Keratinocyte (primary cell): ENCODE results near the gene MSI1. TPM values are rescaled to one million over a fixed set of nuclear protein-coding genes. Genes with fewer than 3 reads are reported as not detected.

Experiments used
- DNase-seq: peaks from one replicate; pipeline ENCODE4 v3.0.0-alpha.2; 2011; ENCODE audit warnings: low read depth, missing footprints, low spot score
- FAIRE-seq: peaks from 2 replicates; lab custom pipeline; 2011; peaks lifted over from hg19 to GRCh38; lab: Jason Lieb, UNC
- H2AFZ ChIP-seq: 2 replicates; pipeline ENCODE4 v1.6.0; 2012; ENCODE audit warnings: low read length, control low read depth, inconsistent platforms; ENCODE audit not compliant: control insufficient read depth
- H3K27ac ChIP-seq: 2 replicates; pipeline ENCODE4 v1.5.1; 2011; ENCODE audit warnings: low read length; ENCODE audit not compliant: control insufficient read depth, insufficient read depth
- H3K27me3 ChIP-seq: 3 replicates; pipeline ENCODE4 v1.6.0; 2011; ENCODE audit warnings: low read length; ENCODE audit not compliant: control insufficient read depth, insufficient read depth; ENCODE audit errors: extremely low read depth
- H3K36me3 ChIP-seq, 2 experiments: 2 replicates in 1 of 2; 3 replicates in 1 of 2; pipeline ENCODE4 v1.5.1; 2011; ENCODE audit warnings: low read length in 2 of 2, mild to moderate bottlenecking in 1 of 2; ENCODE audit not compliant: control insufficient read depth in 2 of 2, insufficient read depth in 2 of 2; ENCODE audit errors: extremely low read depth in 1 of 2
- H3K4me1 ChIP-seq: 3 replicates; pipeline ENCODE4 v1.5.1; 2011; ENCODE audit warnings: low read length; ENCODE audit not compliant: control insufficient read depth, insufficient read depth; ENCODE audit errors: extremely low read depth
- H3K4me2 ChIP-seq: 3 replicates; pipeline ENCODE4 v1.6.0; 2011; ENCODE audit warnings: low read depth, low read length; ENCODE audit not compliant: control insufficient read depth, insufficient read depth; ENCODE audit errors: extremely low read depth
- H3K4me3 ChIP-seq, 3 experiments: fragments of 200-600 bp in 1 of 3; sonication (generic) in 1 of 3; 2 replicates in 2 of 3; 3 replicates in 1 of 3; pipeline ENCODE4 v1.5.1; 2011 to 2016; ENCODE audit warnings: low read length in 3 of 3, mild to moderate bottlenecking in 3 of 3, control low read depth in 2 of 3, inconsistent platforms in 1 of 3, low read depth in 1 of 3, mixed read lengths in 1 of 3, mixed run types in 1 of 3, moderate library complexity in 1 of 3; ENCODE audit not compliant: control insufficient read depth in 2 of 3, insufficient read depth in 2 of 3; ENCODE audit errors: extremely low read depth in 1 of 3
- H3K79me2 ChIP-seq: 2 replicates; pipeline ENCODE4 v1.6.0; 2012; ENCODE audit warnings: low read length; ENCODE audit not compliant: control insufficient read depth, insufficient read depth
- H3K9ac ChIP-seq: 3 replicates; pipeline ENCODE4 v1.6.0; 2011; ENCODE audit warnings: low read length; ENCODE audit not compliant: control insufficient read depth, insufficient read depth; ENCODE audit errors: extremely low read depth
- H3K9me1 ChIP-seq: 3 replicates; pipeline ENCODE4 v1.6.0; 2011; ENCODE audit warnings: low read length; ENCODE audit not compliant: control insufficient read depth, insufficient read depth; ENCODE audit errors: extremely low read depth
- H3K9me3 ChIP-seq: 2 replicates; pipeline ENCODE4 v1.5.1; 2012; ENCODE audit warnings: low read depth, low read length; ENCODE audit not compliant: control insufficient read depth
- H4K20me1 ChIP-seq: 3 replicates; pipeline ENCODE4 v1.6.0; 2011; ENCODE audit warnings: low read length; ENCODE audit not compliant: control insufficient read depth, insufficient read depth; ENCODE audit errors: extremely low read depth
- EZH2 ChIP-seq: IDR thresholded peaks from one replicate; pipeline ENCODE4 v1.6.1; 2012; ENCODE audit warnings: inconsistent platforms, mild to moderate bottlenecking, low read length, moderate library complexity
- dilution Hi-C: fragments of 300-500 bp; cut with MboI; formaldehyde crosslinking; loops from one replicate; pipeline ENCODE4 v1.7.0; 2020; ENCODE audit warnings: low sequenced_read_pairs; ENCODE audit not compliant: extremely low pct_ligation_motif_present
- polyA plus RNA-seq, 5 experiments: library from polyadenylated mRNA; depleted of rRNA in 3 of 5; stranded (reverse) in 3 of 5; stranded (forward) in 1 of 5; unstranded in 1 of 5; fragments of >200 nt; gene quantifications; 1 replicate in 1 of 5; 2 replicates in 3 of 5; 3 replicates in 1 of 5; pipeline versions ENCODE4 v1.2.1 to v1.2.3, GENCODE V29; 2011 to 2012; ENCODE audit warnings: missing spikeins in 2 of 5, low read depth in 1 of 5, low replicate concordance in 1 of 5
- TF ChIP-seq, protein P1 (sequence below), 3 experiments: IDR thresholded peaks in 1 of 3; conservative IDR thresholded peaks in 1 of 3; optimal IDR thresholded peaks in 1 of 3; 2 replicates in 2 of 3; 3 replicates in 1 of 3; pipeline versions ENCODE3 to v1.5.1; 2011; ENCODE audit warnings: low read length in 3 of 3, mild to moderate bottlenecking in 3 of 3, moderate library complexity in 2 of 3, control low read depth in 1 of 3, inconsistent platforms in 1 of 3; ENCODE audit not compliant: insufficient read depth in 2 of 3; ENCODE audit errors: extremely low read depth in 1 of 3

The MSI1 gene
- polyA plus RNA-seq, 1 donor (not counting 4 experiments of a cell fraction or from before 2014, with no cell fraction given) = not detected

DNA sequence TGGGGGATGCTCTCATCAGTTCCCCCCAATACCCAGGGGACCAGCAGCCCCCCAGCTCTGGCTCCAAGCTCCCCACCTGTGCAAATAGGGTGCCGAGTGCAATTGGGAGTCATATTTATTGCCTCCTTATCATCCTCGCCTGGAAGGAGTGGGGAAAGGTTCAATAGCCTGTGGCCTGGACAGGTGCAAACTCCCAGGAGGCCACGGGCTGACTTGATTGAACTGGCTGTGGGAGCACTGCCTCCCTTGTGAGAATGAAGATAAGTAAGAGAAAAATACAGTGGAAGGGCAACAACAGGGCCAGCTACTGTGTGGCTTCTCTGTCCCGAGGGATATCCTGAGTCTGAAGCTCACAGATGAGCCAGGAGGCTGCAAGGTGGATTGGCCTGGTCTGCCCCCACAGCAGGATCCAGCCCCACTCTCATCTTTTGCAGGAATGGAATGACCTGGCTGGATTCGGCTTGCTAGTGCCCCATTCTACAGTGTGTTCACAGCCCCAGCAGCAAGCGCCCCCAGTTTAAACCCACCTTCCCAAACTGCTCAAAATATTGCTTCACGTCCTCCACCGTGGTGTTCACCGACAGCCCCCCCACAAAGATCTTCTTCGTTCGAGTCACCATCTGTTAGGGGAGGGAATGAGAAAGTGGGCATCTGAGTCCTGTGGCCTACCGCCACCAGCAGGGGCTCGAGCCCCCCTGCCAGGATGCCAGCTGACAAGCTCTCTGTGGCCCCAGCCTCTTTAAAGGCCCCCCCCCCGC lies 6.3 kb downstream of the MSI1 start:
- FAIRE-seq (no peak), DNase-seq (no peak)
- Histone ChIP-seq H3K9me3 (no peaks in the 10 kb centered on the region), H3K27me3 (peaks cover 49% of the 10 kb centered on the region), H3K4me1 (no peaks in the 10 kb centered on the region), H3K4me3 (no peak overlapping the region), H3K79me2 (no peaks in the 10 kb centered on the region), H3K36me3 (no peaks in the 10 kb centered on the region), H3K4me2 (no peak overlapping the region), H4K20me1 (no peaks in the 10 kb centered on the region), H3K9ac (no peak overlapping the region), H3K27ac (no peak overlapping the region), H3K9me1 (no peaks in the 10 kb centered on the region), H2AFZ (no peak overlapping the region)
- TF ChIP-seq, protein P1, sequence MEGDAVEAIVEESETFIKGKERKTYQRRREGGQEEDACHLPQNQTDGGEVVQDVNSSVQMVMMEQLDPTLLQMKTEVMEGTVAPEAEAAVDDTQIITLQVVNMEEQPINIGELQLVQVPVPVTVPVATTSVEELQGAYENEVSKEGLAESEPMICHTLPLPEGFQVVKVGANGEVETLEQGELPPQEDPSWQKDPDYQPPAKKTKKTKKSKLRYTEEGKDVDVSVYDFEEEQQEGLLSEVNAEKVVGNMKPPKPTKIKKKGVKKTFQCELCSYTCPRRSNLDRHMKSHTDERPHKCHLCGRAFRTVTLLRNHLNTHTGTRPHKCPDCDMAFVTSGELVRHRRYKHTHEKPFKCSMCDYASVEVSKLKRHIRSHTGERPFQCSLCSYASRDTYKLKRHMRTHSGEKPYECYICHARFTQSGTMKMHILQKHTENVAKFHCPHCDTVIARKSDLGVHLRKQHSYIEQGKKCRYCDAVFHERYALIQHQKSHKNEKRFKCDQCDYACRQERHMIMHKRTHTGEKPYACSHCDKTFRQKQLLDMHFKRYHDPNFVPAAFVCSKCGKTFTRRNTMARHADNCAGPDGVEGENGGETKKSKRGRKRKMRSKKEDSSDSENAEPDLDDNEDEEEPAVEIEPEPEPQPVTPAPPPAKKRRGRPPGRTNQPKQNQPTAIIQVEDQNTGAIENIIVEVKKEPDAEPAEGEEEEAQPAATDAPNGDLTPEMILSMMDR (optimal IDR thresholded peaks at IDR 0.05 in 1 of 3, IDR thresholded peaks at IDR 0.05 in 1 of 3, conservative IDR thresholded peaks at IDR 0.05 in 1 of 3; ENCODE audit: extremely low read depth in 1 of 3, insufficient read depth in 2 of 3, low read length in 3 of 3) = no peak
- no peak for TF ChIP-seq EZH2
- dilution Hi-C loops = no loop called here

DNA sequence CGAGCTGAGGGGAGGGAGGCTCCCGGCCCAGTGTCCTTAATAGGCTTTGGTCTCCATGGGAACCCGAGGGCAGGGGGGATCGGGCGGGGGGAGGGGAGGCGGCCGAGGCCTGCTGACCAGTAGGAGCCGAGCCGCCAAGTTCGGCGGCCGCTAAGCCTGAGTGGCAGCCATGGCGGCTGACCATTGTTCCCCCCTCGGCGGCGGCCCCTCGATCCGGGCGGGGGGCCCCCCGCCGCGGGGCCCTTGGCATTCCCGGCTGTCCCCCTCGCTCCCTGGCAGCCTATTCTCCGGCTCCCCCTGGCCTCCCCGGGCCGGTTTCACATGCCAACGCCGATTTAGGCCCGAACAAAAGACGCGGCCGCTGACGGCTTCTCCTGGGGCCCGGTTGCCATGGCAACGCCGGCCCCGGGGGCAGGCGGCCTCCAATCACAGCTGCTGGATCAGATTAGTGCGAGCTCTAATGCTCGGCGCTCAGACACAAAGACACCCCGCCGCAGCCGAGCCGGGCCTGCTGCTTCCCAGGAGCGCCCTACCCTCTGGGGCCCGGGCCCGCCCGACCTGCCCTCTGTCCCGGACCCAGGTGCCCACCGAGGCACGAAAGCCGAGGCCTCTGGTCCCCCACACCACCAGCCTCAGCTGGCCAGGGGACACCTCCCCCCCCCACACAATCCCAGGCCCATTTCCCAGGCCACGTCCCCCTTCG lies 7.3 kb downstream of the MSI1 start:
- no peak overlapping the region for H2AFZ ChIP-seq

More for the DNA sequence above, 7.3 kb downstream of the MSI1 start:
- dilution Hi-C loops = no loop called here
- Histone ChIP-seq H3K4me2 (no peak overlapping the region), H3K4me3 (no peak overlapping the region), H3K79me2 (no peaks in the 10 kb centered on the region), H3K4me1 (peaks cover 2% of the 10 kb centered on the region), H3K27ac (no peak overlapping the region), H3K9ac (no peak overlapping the region), H3K27me3 (peaks cover 39% of the 10 kb centered on the region), H4K20me1 (no peaks in the 10 kb centered on the region), H3K36me3 (no peaks in the 10 kb centered on the region), H3K9me3 (no peaks in the 10 kb centered on the region), H3K9me1 (no peaks in the 10 kb centered on the region)
- no peak for TF ChIP-seq EZH2
- TF ChIP-seq, protein P1 (optimal IDR thresholded peaks at IDR 0.05 in 1 of 3, IDR thresholded peaks at IDR 0.05 in 1 of 3, conservative IDR thresholded peaks at IDR 0.05 in 1 of 3; ENCODE audit: extremely low read depth in 1 of 3, insufficient read depth in 2 of 3, low read length in 3 of 3) = no peak
- FAIRE-seq (no peak), DNase-seq (no peak)
